Activated CD4-positive, CD25-positive, alpha-beta regulatory T cell treated with anti-CD3 and anti-CD28 coated beads, Interleukin-2, amount 50 U/mL, for 24 hours (primary cell): ENCODE results near the gene FGD4.
"Not testable (repeated sequence)": the region's sequence is repeated elsewhere in the genome, so short reads cannot be mapped to it uniquely, and the experiment has no call there.

Experiments used
- ATAC-seq, 2 donors: fragments of 150-1000 bp; cut with Tn5 transposase; one replicate each; pipeline ENCODE4 v1.10.0; 2021; ENCODE audit warnings: mild to moderate bottlenecking in 1 of 2, moderate library complexity in 1 of 2

FGD4 gene

DNA sequence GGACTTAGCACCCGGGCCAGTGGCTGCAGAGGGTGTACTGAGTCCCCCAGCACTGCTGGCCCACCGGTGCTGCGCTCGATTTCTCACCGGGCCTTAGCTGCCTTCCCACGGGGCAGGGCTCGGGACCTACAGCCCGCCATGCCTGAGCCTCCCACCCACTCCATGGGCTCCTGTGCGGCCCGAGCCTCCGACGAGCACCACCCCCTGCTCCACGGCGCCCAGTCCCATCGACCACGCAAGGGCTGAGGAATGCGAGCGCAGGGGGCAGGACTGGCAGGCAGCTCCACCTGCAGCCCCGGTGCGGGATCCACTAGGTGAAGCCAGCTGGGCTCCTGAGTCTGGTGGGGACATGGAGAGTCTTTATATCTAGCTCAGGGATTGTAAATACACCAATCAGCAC is 126.4 kb downstream of the FGD4 start:
- not testable (repeated sequence) for ATAC-seq

GRCh38 chr12:32526343-32526742 is 127.0 kb downstream of the FGD4 start:
- not testable (repeated sequence) for ATAC-seq

- ATAC-seq, result no peak
Measured at GRCh38 chr12:32532422-32532821, 133.1 kb downstream of the FGD4 start.

DNA sequence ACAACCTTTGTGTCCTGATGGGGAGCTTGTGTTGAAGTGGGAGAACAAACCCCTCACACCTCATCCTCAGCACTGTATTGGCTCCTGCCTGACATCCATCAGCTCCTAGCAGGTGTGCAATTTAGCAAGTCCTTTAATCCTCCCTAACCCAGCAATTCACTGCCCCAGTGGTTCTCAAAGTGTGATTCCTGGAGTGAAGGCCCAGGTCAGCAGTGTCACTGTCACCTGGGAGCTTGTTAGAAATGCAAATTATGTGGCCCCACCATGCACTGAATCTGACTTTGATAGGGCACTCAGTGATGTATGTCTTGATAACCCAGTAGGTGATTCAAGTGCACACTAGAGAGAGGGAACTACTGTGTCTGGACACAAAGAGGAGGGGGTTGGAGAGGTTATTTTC is 133.6 kb downstream of the FGD4 start:
- ATAC-seq, result no peak

DNA sequence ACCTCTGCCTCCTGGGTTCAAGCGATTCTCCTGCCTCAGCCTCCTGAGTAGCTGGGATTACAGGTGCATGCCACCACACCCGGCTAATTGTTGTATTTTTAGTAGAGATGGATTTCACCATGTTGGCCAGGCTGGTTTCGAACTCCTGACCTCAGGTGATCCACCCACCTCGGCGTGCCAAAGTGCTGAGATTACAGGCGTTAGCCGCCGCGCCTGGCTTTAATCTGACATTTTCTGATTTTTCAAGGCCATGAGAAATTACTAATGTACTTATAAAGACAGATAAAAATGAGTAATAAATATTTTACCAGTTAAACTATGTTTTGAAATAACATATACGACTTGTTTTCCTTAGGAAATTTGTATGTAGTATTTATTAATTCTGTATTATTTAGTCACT is 134.1 kb downstream of the FGD4 start:
- not testable (repeated sequence) for ATAC-seq

GRCh38 chr12:32533971-32534590 is 134.7 kb downstream of the FGD4 start:
- no peak for ATAC-seq

GRCh38 chr12:32534698-32535097 is 135.3 kb downstream of the FGD4 start:
- no peak for ATAC-seq

DNA sequence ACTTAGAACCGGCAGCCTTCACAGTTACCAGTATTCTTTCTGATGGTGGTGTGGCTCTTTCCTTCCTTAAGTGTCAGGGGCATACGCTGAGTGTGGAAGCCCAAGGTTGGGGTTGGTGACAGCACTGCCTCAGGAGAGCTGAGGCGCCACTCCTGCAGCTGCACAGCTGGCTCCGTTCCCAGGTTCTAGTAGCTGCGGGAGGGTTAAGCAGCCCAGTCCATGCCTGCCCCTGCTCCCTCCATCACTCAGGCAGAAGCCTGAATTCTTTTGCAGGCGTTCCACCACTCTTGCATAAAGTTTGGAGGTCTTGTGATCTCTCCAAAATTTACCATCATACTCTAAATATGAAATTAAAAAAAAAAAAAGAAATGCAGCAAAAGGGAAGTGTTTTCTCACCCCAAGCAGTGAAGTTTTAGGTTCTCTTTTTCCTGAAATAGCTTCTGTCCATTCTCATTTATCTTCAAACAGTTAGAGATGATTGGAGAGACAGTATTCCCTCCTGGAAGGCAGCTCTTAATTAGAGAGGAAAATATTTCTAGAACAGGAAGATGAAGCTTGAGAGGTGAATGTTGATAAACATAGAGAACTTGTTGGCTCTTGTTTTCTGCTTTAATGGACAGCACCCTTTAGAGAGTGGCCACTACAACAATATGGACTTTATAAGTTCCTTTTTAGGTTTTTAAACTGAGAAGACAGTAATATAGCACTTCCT is 136.1 kb downstream of the FGD4 start:
- ATAC-seq, result no peak

DNA sequence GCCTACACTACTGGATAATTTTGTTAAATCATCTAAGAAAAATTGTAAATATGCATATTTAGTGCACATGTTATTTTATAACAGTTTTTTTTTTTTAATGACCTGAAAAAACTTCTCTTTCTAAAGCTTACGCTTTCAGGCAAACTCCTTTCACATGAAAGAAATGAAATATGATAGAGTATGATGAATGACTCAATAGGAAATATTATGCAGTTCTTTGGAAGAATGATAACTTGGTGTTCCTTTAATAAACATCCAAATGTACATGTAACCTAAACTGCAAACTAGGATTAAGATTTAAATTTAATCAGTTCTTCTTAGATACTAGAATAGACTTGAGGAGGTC is 136.6 kb downstream of the FGD4 start:
- no peak for ATAC-seq

DNA sequence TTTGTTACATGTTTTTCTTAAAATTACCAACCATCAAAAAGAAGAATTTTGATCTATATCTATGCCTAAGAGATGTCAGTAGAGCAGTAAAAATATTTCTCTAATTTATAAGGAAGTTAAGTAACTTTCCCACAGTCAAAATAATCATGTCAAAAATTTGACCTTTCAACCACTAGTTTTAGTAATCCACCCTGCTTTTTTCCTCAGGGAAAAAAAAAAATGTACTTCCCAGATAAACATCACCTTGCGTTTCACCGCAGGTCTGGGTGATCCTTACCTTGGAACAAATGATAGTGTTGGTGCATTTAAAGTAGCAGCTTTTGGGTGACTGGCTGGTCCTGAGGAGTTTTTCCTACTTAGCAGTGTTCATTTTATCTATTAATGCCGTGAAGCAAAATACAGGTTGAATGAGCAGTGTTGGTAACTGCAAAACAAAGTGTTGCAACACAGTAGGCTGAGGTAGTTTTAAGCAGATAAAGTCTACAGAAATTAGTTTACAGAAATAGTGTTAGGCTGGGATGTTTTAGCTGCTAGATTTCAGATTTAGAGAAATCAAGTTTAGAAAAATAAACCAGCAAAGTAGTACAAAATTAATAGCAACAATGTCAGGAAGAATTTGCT is 142.5 kb downstream of the FGD4 start:
- no peak for ATAC-seq

GRCh38 chr12:32542428-32543229 is 143.3 kb downstream of the FGD4 start:
- ATAC-seq, result no peak

DNA sequence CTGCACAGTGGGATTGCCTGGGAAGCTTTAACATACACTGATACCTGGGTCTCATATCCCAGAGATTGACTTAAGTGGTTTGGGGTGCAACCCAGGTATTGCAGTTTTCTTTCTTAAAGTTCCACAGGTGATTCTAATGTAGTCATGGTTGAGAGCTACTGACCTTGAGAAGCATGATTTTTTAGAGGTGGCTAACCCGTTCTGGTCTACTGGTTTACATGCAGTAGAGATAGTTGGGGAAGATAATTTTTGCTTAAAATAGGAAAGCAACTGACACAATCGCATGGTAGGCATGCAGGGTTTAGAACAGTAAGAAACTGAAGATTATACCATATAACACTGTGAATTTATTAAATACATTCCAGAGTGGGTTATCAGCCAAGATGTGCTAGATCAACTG is 145.5 kb downstream of the FGD4 start:
- ATAC-seq, result no peak

DNA sequence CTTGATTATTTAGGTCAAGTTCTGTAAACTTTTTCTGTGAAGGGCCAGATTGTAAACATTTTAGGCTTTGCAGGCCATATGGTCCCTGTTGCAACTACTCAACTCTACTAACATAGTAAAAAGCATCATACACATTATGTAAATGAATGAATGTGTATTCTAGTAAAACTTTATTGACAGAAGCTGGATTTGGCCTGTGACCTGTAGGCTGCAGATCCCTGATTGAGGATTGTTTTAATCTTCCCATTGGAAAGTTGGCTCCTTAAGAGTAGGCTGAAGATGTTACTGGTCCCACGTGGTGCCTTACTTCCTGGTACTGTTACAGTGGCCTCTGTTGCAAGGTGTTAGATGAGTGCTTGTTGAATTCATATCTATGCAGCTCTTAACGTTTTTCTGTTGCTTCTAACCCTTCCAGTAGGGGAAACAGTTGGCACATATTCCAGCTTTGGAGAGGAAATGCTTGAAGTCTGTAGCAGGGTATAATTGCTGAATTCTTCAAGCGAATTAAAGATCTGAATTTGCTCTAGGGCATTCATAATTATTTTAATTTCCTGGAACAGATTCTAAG is 146.1 kb downstream of the FGD4 start:
- ATAC-seq, result no peak

- ATAC-seq, result no peak
Measured at GRCh38 chr12:32546272-32546671, 146.9 kb downstream of the FGD4 start.

DNA sequence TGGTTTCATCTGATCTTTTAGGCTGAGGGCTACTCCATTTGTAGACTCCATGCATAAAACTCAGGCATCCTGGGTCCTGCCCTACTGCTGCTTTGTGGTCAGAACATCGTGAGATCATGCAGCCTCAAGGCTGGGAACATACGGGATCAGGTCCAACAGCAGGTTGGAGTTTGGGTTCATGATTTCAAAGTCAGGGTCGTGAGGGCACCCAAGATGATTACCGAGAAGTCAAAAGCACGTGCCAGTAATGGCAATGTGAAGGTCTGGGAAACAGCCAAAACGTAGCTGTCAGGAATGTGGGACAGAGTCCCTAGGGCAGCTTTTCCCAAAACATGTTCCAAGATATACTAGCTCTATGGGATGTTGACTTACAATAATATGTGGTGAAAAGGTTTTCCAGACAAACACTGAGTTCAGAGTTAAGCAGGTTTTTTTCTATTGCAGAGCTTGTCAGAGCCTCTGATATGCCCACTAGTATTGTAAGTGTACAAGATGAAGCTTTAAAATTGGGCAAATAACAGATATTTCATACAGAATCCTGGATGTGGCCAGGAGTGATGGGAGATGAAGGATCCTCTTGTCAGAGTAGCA is 149.4 kb downstream of the FGD4 start:
- ATAC-seq, result no peak

DNA sequence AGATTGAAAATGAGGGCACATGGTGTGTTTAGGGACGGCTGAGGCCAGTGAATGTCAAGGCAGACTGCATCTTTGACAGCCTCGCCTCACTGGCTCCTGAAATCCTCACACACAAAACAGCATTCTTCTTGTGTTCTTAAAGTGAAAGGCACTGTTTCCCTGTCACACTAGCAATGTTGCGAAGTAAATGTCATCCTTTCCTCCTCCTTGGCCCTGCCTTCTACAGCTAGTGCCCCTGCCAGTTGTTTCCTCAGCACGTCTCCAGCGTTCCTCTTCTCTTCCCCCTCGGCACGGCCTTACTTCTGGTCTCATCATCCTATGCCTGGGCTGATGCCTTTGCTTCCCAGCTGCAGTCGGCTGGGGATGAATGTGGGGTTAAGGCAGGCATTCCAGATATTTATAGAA is 150.3 kb downstream of the FGD4 start:
- ATAC-seq, result no peak

DNA sequence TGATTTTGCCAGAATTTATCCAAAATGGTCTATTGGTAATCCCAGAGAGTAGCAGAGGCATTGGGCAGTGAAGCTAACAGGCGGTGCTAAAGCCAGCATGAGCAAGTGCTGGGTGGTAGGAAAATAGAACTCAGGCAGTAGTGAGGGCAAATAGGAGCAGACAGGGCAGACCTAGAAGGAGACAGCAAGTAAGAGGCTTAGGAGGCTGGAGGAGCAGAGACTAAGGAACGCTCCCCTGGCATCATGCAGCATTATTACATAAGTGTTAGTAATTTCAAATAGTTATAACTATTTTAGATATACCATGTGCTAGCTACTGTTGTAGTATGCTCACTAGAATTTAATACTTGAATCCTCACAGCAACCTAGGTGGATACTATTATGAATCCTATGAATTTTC is 151.7 kb downstream of the FGD4 start:
- ATAC-seq, result no peak

- ATAC-seq, result no peak
Measured at GRCh38 chr12:32558903-32559302, 159.5 kb downstream of the FGD4 start.

- no peak for ATAC-seq
Measured at GRCh38 chr12:32559434-32559833, 160.1 kb downstream of the FGD4 start.

DNA sequence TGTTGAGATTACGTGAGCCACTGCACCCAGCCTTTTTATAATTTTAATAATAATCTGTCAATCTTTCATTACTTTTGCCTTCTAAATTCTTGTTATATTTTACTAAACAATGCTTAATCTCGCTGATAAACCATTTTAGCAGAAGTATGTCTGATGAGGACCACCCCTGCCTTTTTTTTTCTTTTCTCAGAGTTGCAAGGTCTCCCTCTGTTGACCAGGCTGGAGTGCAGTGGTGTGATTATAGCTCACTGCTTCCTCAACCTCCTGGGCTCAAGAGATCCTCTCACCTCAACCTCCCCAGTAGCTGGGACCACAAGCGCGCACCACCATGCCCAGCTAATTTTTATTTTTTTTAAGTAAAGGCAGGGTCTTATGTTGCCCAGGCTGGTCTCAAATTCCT is 161.2 kb downstream of the FGD4 start:
- no peak for ATAC-seq

- ATAC-seq, result no peak
Measured at GRCh38 chr12:32561931-32562341, 162.6 kb downstream of the FGD4 start.

- not testable (repeated sequence) for ATAC-seq
Measured at GRCh38 chr12:32562413-32562812, 163.1 kb downstream of the FGD4 start.
